Kidney (tissue), 14 donors: ENCODE measurements around the gene VWA5B1. TPM values are rescaled to one million over a fixed set of nuclear protein-coding genes. Genes with fewer than 3 reads are reported as not detected.

Experiments
- DNase-seq, 5 donors: peaks; one replicate each; pipeline ENCODE4 v3.0.0-alpha.2; 2013 to 2020
- FAIRE-seq: peaks from 2 replicates; lab custom pipeline; 2012; peaks lifted over from hg19 to GRCh38; lab: Jason Lieb, UNC
- H3K27ac ChIP-seq, 2 donors: one replicate each; pipeline ENCODE4 v1.7.0; 2013; ENCODE audit warnings: low read depth in 2 of 2, low read length in 2 of 2, inconsistent platforms in 1 of 2
- H3K27me3 ChIP-seq: one replicate; pipeline ENCODE4 v1.7.1; 2013; ENCODE audit warnings: low read length, inconsistent platforms; ENCODE audit not compliant: control insufficient read depth, insufficient read depth
- H3K36me3 ChIP-seq, 3 donors: one replicate each; pipeline versions ENCODE4 v1.7.0 to v1.7.1; 2013; ENCODE audit warnings: low read length in 3 of 3, control low read depth in 1 of 3, inconsistent platforms in 1 of 3; ENCODE audit not compliant: insufficient read depth in 3 of 3, control insufficient read depth in 2 of 3
- H3K4me1 ChIP-seq, 3 donors: one replicate each; pipeline versions ENCODE4 v1.7.0 to v1.7.1; 2013; ENCODE audit warnings: low read length in 3 of 3, inconsistent platforms in 1 of 3, low read depth in 1 of 3; ENCODE audit not compliant: control insufficient read depth in 2 of 3, insufficient read depth in 2 of 3
- H3K4me3 ChIP-seq, 3 donors: one replicate each; pipeline versions ENCODE4 v1.7.0 to v1.8.1; 2013; ENCODE audit warnings: low read length in 3 of 3, control low read depth in 1 of 3, inconsistent platforms in 1 of 3
- H3K9ac ChIP-seq, 3 donors: one replicate each; pipeline versions ENCODE4 v1.7.0 to v1.7.1; 2013; ENCODE audit warnings: low read length in 3 of 3, control low read depth in 1 of 3, inconsistent platforms in 1 of 3
- H3K9me3 ChIP-seq, 3 donors: one replicate each; pipeline versions ENCODE4 v1.7.0 to v1.7.1; 2013; ENCODE audit warnings: low read length in 3 of 3, control low read depth in 1 of 3, inconsistent platforms in 1 of 3; ENCODE audit not compliant: control insufficient read depth in 2 of 3, insufficient read depth in 1 of 3
- CTCF ChIP-seq: IDR thresholded peaks from 3 replicates; pipeline ENCODE4 v1.5.1; 2012; ENCODE audit warnings: mild to moderate bottlenecking, moderate library complexity, borderline replicate concordance; ENCODE audit not compliant: insufficient read depth; ENCODE audit errors: extremely low read depth
- intact Hi-C: fragments of 100-400 bp; cut with DNase I; formaldehyde crosslinking; loops from one replicate; pipeline ENCODE4 v1.11.1; 2022
- polyA plus RNA-seq: library from polyadenylated mRNA; stranded (reverse); fragments of 350-450 nt; fragmentation: Illumina TruSeq; extraction: RNeasy Lipid Tissue Mini Kit (QIAGEN cat#74804); gene quantifications from one replicate; pipeline ENCODE4 v1.2.3, GENCODE V29; 2014; ENCODE audit warnings: low read depth, low replicate concordance; ENCODE audit not compliant: insufficient read depth
- total RNA-seq: library from RNA; stranded (reverse); fragmentation: NEBNext Ultra II Directional; extraction: Animal tissue kit (Norgen Biotek cat#: 25700); gene quantifications from one replicate; pipeline ENCODE4 v1.2.1, GENCODE V29; 2021
- donor health status: control.
- donor health status: control.
- donor health status: control.
- donor health status: control.
- donor health status: control.
- donor health status: DM: yes; HTN: yes; CAD: no.
- donor health status: Normal renal cell carcinoma (clear cell type).

Gene VWA5B1
- total and polyA plus RNA-seq, 2 donors from 2014 or later, result 0.69 to 1.4 TPM

DNA sequence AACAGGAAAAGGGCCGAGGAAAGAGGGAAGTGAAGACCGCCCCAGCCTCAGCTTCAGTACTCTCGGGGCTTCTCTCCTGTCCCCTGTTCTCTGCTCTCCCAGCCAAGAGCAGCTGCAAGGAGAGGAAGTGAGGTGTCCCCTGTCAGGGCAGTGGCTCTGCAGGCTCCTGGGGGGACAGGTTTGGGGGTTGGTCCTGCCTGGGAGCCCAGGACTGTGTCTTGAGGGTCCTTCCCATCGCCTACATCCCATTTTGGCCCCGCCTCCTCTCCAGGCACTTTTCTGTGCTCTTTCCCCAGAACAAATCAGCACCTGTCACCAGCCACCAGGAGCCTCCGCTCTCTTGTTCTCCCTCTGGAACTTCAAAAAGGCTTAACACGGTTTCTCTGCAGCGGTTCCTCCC, 82.6 kb downstream of the VWA5B1 start:
- no peak overlapping the region for H3K9ac ChIP-seq
- no peak for TF ChIP-seq CTCF
- no peak overlapping the region for H3K27ac ChIP-seq
- H3K27me3 ChIP-seq, result peaks cover 4% of the 10 kb centered on the region
- H3K4me3 ChIP-seq, result no peak overlapping the region
- FAIRE-seq (no peak), DNase-seq (no peak)
- intact Hi-C loops, result loop anchor here (10.0 kb wide), 1 partner anchor 122 kb away; no protein-coding TSS in a partner anchor
- no peaks in the 10 kb centered on the region for H3K36me3 ChIP-seq
- no peaks in the 10 kb centered on the region for H3K4me1 ChIP-seq
- no peaks in the 10 kb centered on the region for H3K9me3 ChIP-seq

GRCh38 chr1:20373764-20374163, 83.1 kb downstream of the VWA5B1 start:
- FAIRE-seq (no peak), DNase-seq (no peak)
- Histone ChIP-seq H3K27me3 (peaks cover 4% of the 10 kb centered on the region), H3K4me3 (no peak overlapping the region), H3K9me3 (no peaks in the 10 kb centered on the region), H3K9ac (no peak overlapping the region), H3K4me1 (no peaks in the 10 kb centered on the region), H3K27ac (no peak overlapping the region), H3K36me3 (no peaks in the 10 kb centered on the region)
- no peak for TF ChIP-seq CTCF
- intact Hi-C loops, result loop anchor here (10.0 kb wide), 1 partner anchor 121 kb away; no protein-coding TSS in a partner anchor

DNA sequence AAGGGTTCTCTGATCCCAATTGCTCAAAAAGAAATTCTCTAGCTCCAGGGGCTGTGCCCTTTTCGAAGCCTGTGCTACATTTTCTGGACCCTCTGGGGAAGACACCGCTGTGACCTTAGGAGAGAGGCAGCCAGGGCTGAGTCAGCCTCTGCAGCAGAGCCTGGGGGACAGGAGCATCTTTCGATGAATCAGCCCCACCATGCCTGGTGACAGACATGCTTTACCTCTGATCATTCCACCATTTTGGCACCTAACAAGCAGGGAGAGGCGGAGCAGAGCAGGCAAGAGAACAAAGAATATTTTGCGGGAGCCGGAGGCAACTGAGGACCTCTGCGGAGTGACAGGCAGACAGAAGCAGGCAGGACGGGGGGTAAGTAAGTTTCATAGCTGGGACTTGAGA, 84.9 kb downstream of the VWA5B1 start:
- TF ChIP-seq CTCF, result no peak
- H3K4me3 ChIP-seq, result no peak overlapping the region
- intact Hi-C loops, result loop anchor here (10.0 kb wide), 1 partner anchor 119 kb away; no protein-coding TSS in a partner anchor
- H3K9ac ChIP-seq, result no peak overlapping the region
- H3K4me1 ChIP-seq, result no peaks in the 10 kb centered on the region
- H3K36me3 ChIP-seq, result no peaks in the 10 kb centered on the region
- no peak overlapping the region for H3K27ac ChIP-seq
- H3K9me3 ChIP-seq, result no peaks in the 10 kb centered on the region
- H3K27me3 ChIP-seq, result peaks cover 3% of the 10 kb centered on the region
- DNase-seq (peak in 1 of 5 donors; percentile 31), FAIRE-seq (no peak)

DNA sequence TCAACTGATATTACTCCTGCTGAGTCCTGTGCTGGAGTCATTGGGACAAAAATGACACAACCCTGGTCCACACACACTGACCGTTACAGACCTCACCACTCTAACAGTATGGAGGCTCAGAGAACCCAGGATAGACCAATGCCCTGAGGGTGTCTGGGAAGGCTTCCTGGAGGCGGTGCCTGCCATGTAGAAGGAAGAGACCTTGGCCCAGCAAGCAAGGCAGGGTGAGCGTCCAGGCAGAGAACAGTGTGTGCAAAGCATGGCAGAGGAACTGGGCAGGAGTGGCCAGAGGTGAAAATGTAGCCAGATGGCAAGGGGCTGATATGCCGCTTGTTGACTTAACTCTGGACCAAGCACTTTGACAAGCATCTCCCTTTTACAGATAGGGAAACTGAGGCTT, 85.5 kb downstream of the VWA5B1 start:
- FAIRE-seq, result no peak
- H3K36me3 ChIP-seq, result no peaks in the 10 kb centered on the region
- no peak overlapping the region for H3K4me3 ChIP-seq
- DNase-seq, result no peak
- TF ChIP-seq CTCF, result no peak
- intact Hi-C loops, result loop anchor here (10.0 kb wide), 1 partner anchor 119 kb away; no protein-coding TSS in a partner anchor
- peaks cover 3% of the 10 kb centered on the region for H3K27me3 ChIP-seq
- H3K27ac ChIP-seq, result no peak overlapping the region
- no peaks in the 10 kb centered on the region for H3K9me3 ChIP-seq
- H3K4me1 ChIP-seq, result no peaks in the 10 kb centered on the region
- no peak overlapping the region for H3K9ac ChIP-seq
